AG04450 (cell line): ENCODE results near the gene BSND. TPM values are rescaled to one million over a fixed set of nuclear protein-coding genes. Genes with fewer than 3 reads are reported as not detected.

Experiments
- CTCF ChIA-PET: fragments of 300-600, 350-600 bp; formaldehyde crosslinking; extraction: SDS; loops from one replicate; lab custom pipeline; 2022; ENCODE audit warnings: antibody characterized with exemption, inconsistent platforms; lab: Charles Lee
- POLR2A ChIA-PET: fragments of 350-600 bp; formaldehyde crosslinking; extraction: SDS; loops from one replicate; lab custom pipeline; 2021; ENCODE audit warnings: antibody characterized with exemption, inconsistent platforms; lab: Yijun Ruan, JAX
- DNase-seq: peaks from one replicate; pipeline ENCODE4 v3.0.0-alpha.2; 2011; ENCODE audit warnings: low read depth, low spot score
- H3K27ac ChIP-seq: one replicate; pipeline ENCODE4 v1.5.1; 2012; ENCODE audit warnings: low read depth, low read length, control low read depth
- H3K27me3 ChIP-seq: one replicate; pipeline ENCODE4 v1.6.0; 2012; ENCODE audit warnings: low read length; ENCODE audit not compliant: control insufficient read depth, insufficient read depth
- H3K4me3 ChIP-seq: 2 replicates; pipeline ENCODE4 v1.5.1; 2011; ENCODE audit warnings: mild to moderate bottlenecking, low read depth, low read length, control low read depth
- H3K9me3 ChIP-seq: 2 replicates; pipeline ENCODE4 v1.5.1; 2012; ENCODE audit warnings: low read length; ENCODE audit not compliant: control insufficient read depth, insufficient read depth
- polyA plus RNA-seq: library from polyadenylated mRNA; depleted of rRNA; stranded (reverse); fragments of >200 nt; gene quantifications from 2 replicates; pipeline ENCODE4 v1.2.3, GENCODE V29; 2011
- TF ChIP-seq, protein P1 (sequence below): IDR thresholded peaks from 2 replicates; pipeline ENCODE4 v1.5.1; 2011; ENCODE audit warnings: low read depth, low read length, control low read depth, inconsistent platforms

Gene BSND
- polyA plus RNA-seq, 1 experiment = not detected

- DNase-seq = no peak
- CTCF ChIA-PET = no interaction called here
Measured at GRCh38 chr1:54967372-54967771, 31.4 kb upstream of the BSND start.

DNA sequence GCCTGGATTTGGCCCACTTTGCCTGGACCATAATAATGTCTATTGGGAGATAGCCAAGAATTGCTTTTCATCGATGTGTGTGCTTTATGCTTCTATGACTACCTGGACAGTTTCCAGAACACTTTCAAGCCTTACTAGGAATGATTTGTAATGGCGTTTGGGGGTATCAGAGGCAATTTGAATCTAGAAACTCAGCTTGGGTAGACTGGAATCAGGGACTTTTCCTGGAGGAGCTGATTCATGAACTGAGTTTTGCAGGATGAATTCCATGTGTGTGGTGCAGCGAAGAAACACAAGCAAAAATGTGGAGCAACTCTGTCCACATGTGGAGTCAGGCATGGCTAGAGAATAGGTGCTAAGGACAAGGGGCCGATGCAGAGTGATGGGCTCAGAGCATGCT is 30.2 kb upstream of the BSND start:
- Histone ChIP-seq H3K9me3 (no peaks in the 10 kb centered on the region), H3K4me3 (no peak overlapping the region), H3K27me3 (no peaks in the 10 kb centered on the region), H3K27ac (no peak overlapping the region)
- TF ChIP-seq, protein P1, sequence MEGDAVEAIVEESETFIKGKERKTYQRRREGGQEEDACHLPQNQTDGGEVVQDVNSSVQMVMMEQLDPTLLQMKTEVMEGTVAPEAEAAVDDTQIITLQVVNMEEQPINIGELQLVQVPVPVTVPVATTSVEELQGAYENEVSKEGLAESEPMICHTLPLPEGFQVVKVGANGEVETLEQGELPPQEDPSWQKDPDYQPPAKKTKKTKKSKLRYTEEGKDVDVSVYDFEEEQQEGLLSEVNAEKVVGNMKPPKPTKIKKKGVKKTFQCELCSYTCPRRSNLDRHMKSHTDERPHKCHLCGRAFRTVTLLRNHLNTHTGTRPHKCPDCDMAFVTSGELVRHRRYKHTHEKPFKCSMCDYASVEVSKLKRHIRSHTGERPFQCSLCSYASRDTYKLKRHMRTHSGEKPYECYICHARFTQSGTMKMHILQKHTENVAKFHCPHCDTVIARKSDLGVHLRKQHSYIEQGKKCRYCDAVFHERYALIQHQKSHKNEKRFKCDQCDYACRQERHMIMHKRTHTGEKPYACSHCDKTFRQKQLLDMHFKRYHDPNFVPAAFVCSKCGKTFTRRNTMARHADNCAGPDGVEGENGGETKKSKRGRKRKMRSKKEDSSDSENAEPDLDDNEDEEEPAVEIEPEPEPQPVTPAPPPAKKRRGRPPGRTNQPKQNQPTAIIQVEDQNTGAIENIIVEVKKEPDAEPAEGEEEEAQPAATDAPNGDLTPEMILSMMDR = no peak
- DNase-seq = no peak
- ChIA-PET CTCF (interaction anchor here (1.2 to 2.5 kb wide), 3 partner anchors 23 to 53 kb away, joined by 6 to 9 read pairs (median 6); no protein-coding TSS in a partner anchor), POLR2A (no interaction called here)

More at GRCh38 chr1:54967372-54967771, 31.4 kb upstream of the BSND start:
- Histone ChIP-seq H3K4me3 (no peak overlapping the region), H3K27ac (no peak overlapping the region), H3K9me3 (no peaks in the 10 kb centered on the region), H3K27me3 (no peaks in the 10 kb centered on the region)
- TF ChIP-seq, protein P1 = no peak
- POLR2A ChIA-PET = no interaction called here

- ChIA-PET POLR2A (no interaction called here), CTCF (interaction anchor here (2.5 kb wide), 1 partner anchor 52 kb away, joined by 9 read pairs; no protein-coding TSS in a partner anchor)
- Histone ChIP-seq H3K4me3 (no peak overlapping the region), H3K9me3 (no peaks in the 10 kb centered on the region), H3K27me3 (no peaks in the 10 kb centered on the region), H3K27ac (no peak overlapping the region)
- TF ChIP-seq, protein P1 = no peak
- no peak for DNase-seq
Measured at GRCh38 chr1:54969879-54970278, 28.9 kb upstream of the BSND start.

GRCh38 chr1:54970901-54971300 is 27.8 kb upstream of the BSND start:
- Histone ChIP-seq H3K27ac (no peak overlapping the region), H3K9me3 (no peaks in the 10 kb centered on the region), H3K27me3 (peaks cover 5% of the 10 kb centered on the region), H3K4me3 (no peak overlapping the region)
- ChIA-PET CTCF (interaction anchor here (0.7 to 1.9 kb wide), 4 partner anchors 20 to 51 kb away, joined by 3 to 9 read pairs (median 4); no protein-coding TSS in a partner anchor), POLR2A (no interaction called here)
- TF ChIP-seq, protein P1 = no peak
- DNase-seq = no peak

GRCh38 chr1:54971317-54971791 is 27.4 kb upstream of the BSND start:
- DNase-seq = no peak
- H3K27ac ChIP-seq = no peak overlapping the region
- no peaks in the 10 kb centered on the region for H3K9me3 ChIP-seq
- POLR2A ChIA-PET = no interaction called here
- H3K4me3 ChIP-seq = no peak overlapping the region
- CTCF ChIA-PET = interaction anchor here (0.7 to 1.9 kb wide), 4 partner anchors 20 to 51 kb away, joined by 3 to 9 read pairs (median 4); no protein-coding TSS in a partner anchor
- TF ChIP-seq, protein P1 = no peak
- H3K27me3 ChIP-seq = peaks cover 9% of the 10 kb centered on the region
